ENCODE data around the gene SYCE1L.

DNA sequence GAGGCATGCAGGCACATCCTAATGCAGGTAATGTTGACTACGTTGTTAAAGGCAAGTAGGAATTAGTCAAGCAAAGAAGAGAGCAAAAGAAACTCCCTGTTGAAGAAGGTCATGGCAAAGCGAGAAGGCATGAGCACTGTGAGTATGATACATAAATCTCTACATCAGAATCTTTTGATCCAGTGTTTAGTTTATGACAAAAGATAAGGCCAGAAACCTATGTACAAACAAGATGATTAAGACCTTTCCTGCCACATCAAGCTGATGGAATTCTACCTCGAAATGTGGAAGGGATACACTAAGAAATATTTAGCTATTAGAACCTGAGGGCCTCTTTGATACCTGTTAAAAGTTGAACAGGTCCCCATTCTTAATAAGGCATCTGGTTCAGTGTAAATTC, 20.2 kb downstream of the SYCE1L start:
- TF ChIP-seq CTCF (conservative IDR thresholded peaks at IDR 0.05; ENCODE audit: low read length) (no peak), EZH2phosphoT487 (IDR thresholded peaks at IDR 0.05; ENCODE audit: borderline replicate concordance) (no peak)

Measured in Loucy (cell line).